Middle frontal gyrus (tissue), 1 donor: ENCODE measurements around the gene NPB.

Source experiments
- DNase-seq: peaks from one replicate; pipeline ENCODE4 v3.0.0-alpha.2; 2015; ENCODE audit warnings: low spot score; ENCODE audit errors: extremely low spot score

The NPB gene

DNA sequence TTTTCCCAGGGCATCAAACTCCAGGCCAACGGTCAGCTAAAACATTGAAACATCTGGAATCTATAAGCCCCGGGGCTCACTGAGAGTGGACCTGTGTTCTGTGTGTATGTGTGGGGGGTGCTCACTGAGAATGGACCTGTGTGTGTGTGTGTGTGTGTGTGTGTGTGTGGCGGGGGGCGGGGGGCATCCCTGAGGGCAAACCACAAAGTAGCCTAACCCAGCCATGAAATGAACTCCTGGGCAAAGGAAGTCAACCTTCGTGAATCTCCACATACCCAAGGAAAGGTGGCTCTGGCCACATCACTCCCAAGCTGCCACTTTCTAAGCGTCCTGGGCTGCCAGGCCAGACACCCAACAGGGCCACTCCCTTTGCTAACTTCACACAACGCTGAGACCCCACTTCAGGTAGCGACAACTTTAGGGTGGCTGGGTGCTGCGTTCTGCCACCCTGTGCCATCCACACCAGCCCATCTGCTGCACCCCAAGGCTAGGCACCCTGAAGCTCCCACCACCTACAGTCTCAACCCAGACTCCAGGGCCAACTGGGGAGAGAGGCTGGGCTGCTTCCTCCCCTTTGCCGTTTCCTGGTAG lies 23.9 kb downstream of the NPB start:
- DNase-seq: no peak

- DNase-seq: no peak
These were observed 24.6 kb downstream of the NPB start for GRCh38 chr17:81926451-81927151.

DNA sequence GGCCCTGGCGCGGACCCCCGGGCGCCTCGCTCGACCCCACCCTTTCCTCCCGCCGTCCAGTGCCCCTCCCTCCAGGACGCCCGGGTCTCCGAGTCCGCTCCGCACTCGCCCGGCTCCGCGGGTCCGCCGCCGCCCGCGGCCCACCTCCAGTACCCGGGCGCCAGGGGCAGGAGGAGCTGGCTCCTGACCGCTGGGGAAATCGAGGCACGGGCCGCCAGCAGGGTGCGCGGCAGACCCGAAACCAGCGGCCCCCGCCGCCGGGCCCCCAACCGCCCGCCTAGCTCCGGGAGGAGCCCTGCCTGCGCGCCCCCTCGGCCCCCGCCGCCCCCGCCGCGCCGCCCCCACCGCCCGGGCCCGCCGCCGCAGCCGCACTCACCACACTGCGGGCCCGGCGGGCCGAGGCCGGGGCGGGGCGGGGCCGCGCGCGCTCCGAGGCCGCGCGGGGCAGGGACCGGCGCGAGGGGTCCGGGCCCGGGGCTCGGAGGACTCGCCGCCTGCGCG lies 25.2 kb downstream of the NPB start:
- no peak for DNase-seq

- peak; percentile 91 for DNase-seq
These were observed 25.9 kb downstream of the NPB start, which contains the start of gene MAFG for GRCh38 chr17:81927653-81928543. MAFG (minus strand) TSS chr17:81927735; CDS start chr17:81923185, 4,550 bp downstream.

DNA sequence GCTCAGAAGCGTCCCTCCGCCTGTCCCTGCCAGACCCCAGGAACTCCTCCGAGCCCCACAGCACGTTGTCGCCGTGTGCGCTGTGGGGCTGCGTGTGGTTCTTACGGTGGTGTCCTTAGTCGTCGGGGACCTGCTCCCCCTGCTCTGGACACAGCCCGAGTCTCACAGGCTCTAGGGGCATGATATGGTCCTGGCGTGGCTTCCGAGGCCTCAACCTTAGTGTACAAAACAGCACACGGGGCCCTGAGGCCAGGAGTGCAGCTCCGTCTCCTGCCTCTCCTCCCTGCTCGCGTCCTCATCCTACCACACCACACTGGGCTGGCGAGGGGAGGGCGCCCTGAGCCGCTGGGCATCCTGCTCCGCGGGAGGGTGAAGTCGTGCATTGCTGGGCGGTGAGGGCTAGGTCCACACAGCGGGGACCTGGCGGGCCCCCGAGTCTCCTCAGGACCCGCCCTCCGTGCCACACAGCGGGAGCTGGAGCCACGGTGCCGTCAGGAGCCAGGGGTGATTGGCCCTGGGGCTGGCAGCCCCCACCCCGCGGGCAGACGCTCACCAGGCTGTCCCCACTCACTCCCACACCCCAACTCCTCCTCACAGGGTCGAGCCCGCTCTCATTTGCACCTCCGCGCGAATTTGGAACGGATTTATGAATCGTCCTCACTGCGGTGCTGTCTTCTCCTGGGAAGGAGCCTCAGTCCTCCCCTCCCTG lies 26.7 kb downstream of the NPB start:
- DNase-seq: no peak

GRCh38 chr17:81929253-81930141 lies 27.5 kb downstream of the NPB start:
- DNase-seq: no peak

DNA sequence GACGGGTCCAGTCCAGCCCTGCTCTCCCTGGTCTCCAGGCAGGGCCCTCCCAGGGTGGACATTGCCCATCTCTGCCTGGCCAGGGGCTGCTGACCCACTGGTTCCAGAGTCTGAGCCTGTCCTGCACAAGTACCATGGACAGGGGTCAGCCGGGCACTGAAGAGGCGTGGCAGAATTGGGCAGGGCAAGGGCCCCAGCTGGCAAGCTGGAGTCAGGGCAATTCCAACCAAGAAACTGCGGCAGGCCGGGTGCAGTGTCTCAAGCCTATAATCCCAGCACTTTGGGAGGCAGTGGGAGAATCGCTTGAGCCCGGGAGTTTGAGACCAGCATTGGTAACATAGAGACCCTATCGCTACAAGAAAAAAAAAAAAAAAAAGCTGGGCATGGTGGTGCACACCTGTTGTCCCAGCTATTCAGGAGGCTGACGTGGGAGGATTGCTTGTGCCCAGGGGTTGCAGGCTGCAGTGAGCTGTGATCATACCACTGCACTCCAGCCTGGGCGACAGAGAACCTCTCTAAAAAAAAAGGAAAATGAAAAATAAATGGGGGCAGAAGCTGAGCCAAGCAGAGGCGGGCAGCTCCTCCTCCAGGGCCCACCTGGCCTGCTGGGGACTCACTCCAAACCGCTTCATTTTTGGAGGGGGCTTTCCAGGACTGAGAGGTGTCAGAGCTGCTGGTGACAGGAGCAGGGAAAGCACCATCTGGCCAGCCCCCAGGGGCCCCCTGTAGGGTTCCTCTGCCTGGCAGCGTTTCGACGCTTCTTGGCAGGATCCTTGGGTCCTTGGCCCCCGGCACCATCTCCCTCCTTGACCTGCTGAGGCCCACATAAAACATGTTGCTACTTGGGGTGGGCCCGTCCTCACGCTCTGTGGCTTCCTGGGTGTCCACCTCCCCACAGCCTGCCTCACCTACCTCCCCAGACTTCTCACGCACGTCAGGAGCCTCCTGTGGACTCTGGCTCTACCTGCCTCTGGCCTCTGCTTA lies 28.4 kb downstream of the NPB start:
- no peak for DNase-seq

DNA sequence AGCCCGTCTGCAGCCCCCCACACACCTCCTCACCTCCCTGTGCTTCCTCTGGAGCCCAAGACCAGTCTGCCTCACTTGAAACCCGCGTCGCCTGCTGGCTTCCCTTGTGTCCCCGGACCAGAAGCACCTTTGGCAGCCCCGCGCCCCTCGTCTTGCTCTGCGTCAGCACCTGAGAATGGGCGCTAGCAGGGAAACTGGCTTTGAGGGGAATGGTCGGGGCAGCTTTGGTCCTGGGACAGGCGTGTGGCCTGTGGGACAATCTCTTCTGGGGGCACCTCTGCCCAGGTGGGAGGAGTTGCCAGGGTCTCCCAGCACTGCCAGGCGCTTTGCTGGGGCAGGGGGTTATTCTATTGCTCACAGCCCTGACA lies 29.1 kb downstream of the NPB start:
- no peak for DNase-seq

DNA sequence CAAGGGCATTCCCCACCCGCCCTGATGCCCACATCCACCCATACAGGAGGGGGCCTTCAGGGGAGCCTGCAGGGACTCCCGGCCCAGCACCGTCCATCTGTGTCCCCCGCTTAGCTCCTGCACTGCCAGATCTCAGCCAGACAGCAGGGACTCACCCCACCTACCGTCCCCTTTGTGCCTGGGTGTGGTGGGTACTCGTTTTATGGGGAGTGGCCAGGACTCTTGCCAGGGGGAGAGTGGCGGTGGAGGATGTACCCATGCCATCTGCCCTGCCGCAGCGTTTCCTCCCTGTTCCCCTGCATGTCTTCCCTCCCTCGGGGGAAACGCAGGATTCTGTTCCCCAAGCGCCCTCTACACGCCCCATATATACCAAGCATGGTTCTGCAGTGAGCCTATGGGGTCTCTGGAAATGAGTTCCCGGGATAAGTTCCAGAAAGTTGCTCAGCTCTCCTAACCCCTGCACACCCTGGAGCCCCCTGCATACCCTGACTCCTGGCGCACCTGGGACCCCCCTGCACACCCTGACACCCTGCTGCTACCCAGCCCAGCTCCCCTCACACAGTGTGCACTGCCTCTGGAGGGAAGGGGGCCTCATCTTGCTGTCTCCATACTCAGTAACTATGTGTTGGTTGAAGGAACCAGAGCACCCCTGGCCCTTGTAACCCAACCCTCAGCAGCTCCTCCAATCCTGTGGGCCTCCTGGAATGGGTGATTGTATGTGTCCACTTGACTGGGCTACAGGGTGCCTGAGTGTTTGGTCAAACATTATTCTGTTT lies 29.7 kb downstream of the NPB start:
- no peak for DNase-seq

DNA sequence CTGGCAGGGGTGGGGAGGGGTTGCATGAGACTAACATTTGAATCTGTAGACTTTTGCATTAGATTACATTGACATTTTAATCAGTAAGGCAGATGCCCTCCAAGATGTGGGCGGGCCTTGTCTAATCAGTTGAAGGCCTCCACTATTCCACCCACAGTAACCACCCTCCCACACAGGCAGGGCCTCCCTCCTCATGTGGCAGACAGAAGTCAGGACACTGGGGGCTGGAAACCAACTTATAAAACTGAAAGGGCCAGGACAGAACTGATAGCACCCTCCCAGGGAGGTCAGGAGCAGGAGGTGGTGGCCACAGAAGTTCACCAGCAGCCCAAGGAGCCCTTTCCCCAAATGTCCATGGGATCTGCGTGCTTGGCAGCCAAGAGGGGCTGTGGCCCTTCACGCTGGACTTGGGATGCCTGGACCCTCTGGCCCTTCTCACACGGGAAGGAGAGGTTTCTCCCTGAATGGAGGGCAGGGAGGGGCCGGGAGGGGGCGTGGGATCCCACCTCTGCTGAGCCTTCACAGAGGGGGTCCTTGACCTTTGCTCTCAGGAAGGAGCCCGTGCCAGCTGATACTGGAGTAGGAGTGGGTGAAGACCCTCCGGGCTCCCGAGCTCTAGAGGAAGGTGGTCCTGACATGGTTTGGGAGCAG lies 30.4 kb downstream of the NPB start:
- DNase-seq: no peak

DNA sequence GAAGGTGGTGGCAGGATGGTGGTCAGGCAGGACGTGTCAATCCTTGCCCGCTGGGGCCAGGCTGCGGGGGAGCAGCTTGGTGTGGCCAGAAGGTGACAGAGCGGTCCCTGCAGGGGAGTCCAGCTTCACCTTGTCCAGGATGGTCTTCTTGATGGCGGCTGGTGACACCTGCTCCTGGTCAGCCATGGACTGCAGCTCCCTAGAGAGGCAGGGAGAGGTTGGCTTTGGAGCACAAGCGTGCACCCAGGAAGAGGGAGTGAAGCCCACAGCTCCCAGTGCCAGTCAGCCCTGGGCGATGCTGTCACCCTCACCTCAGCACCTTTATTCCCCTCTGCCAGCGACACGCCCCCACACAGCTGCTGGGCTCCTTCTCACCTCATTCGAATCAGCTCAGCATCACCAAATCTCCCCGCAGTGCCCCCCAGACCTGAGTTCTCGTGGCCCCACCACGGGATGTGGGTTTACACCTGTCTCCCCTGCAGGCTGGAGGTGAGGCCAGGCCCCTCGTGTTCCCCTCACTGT lies 31.2 kb downstream of the NPB start:
- DNase-seq: no peak

DNA sequence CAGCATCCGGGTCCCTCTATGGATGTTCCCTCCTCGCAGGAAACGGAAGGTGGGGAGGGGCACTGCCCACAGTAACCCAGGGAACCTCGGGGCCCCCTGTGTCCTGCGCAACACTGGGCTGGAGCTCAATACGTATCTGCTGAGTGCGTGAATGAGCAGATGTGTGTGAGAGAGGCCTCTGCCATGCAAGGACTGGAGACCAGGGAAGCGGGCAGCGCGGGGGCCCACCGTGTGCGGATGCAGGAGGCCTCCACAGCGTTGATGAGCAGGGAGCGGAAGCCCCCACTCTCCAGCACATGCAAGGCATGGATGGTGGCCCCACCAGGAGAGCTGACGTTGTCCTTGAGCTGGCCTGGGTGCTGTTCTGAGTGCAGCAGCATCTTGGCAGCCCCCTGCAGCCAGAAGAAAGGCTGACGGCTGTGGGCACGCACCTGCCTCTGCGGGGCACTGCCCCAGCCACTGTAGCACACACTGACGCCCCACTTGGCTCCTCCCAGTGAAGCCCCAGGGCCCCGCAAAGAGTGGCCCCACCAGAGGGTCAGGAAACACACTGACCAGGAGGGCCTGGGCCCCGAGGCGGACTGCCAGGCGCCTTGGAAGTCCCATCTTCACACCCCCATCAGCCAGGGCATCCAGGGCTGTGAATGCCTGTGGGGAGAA lies 32.2 kb downstream of the NPB start:
- DNase-seq: no peak

- no peak for DNase-seq
These were observed 33.0 kb downstream of the NPB start for GRCh38 chr17:81934850-81935708.

DNA sequence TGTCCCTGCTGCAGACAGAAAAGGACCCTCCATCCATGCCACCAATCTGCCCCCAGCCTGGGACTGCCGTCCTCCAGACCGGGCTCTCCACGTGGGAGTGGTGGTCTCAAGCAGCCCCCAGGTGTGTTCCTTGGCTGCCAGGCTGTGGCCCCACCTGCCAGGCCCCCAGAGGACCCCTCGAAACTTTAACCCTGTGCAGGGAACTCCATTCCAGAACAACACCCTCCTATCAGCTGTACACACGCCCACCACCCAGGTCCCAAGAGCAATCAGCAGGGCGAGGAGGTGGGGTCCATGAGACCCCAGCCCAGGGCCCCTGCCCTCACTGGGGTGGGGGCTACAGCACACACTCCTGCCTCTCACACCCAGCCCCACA lies 33.7 kb downstream of the NPB start:
- no peak for DNase-seq

- no peak for DNase-seq
These were observed 37.2 kb downstream of the NPB start for GRCh38 chr17:81939218-81939617.

- DNase-seq: peak; percentile 67
These were observed 37.9 kb downstream of the NPB start for GRCh38 chr17:81939881-81940385.
